DOHH2 (cell line): ENCODE data around the gene SEPSECS.

Source experiments
- H3F3A ChIP-seq: fragments of 200-600 bp; sonication (generic), shearing (Covaris generic); 2 replicates; pipeline ENCODE4 v1.6.0; 2016; ENCODE audit warnings: antibody characterized with exemption, mild to moderate bottlenecking; ENCODE audit not compliant: control insufficient read depth, insufficient read depth
- H3K27ac ChIP-seq: fragments of 200-600 bp; sonication (generic); 2 replicates; pipeline ENCODE4 v1.5.1; 2014; ENCODE audit warnings: low read depth, mild to moderate bottlenecking, low read length, moderate library complexity
- H3K27me3 ChIP-seq: fragments of 200-600 bp; sonication (generic); 2 replicates; pipeline ENCODE4 v1.6.1; 2014; ENCODE audit warnings: mild to moderate bottlenecking, low read length, mixed read lengths; ENCODE audit not compliant: control insufficient read depth
- H3K36me3 ChIP-seq: fragments of 200-600 bp; sonication (generic); 2 replicates; pipeline ENCODE4 v1.6.1; 2014; ENCODE audit warnings: mild to moderate bottlenecking, low read length, moderate library complexity, mixed read lengths; ENCODE audit not compliant: control insufficient read depth
- H3K4me1 ChIP-seq: fragments of 200-600 bp; sonication (generic); 2 replicates; pipeline ENCODE4 v1.6.1; 2014; ENCODE audit warnings: mild to moderate bottlenecking, low read length, mixed read lengths; ENCODE audit not compliant: control insufficient read depth
- H3K4me2 ChIP-seq: fragments of 200-600 bp; sonication (generic); 2 replicates; pipeline ENCODE4 v1.6.0; 2014; ENCODE audit warnings: mild to moderate bottlenecking, low read length, moderate library complexity
- H3K4me3 ChIP-seq: fragments of 200-600 bp; sonication (generic); 2 replicates; pipeline ENCODE4 v1.5.1; 2014; ENCODE audit warnings: mild to moderate bottlenecking, low read length, mixed read lengths
- H3K79me2 ChIP-seq: fragments of 200-600 bp; sonication (generic); 2 replicates; pipeline ENCODE4 v1.6.1; 2014; ENCODE audit warnings: mild to moderate bottlenecking, low read length, mixed read lengths; ENCODE audit not compliant: control insufficient read depth
- H3K9me2 ChIP-seq: fragments of 200-600 bp; sonication (generic); replicated peaks from 2 replicates; pipeline ENCODE4 v1.6.1; 2014; ENCODE audit warnings: mild to moderate bottlenecking, low read length, mixed read lengths; ENCODE audit not compliant: control insufficient read depth
- H3K9me3 ChIP-seq: fragments of 200-600 bp; sonication (generic); 2 replicates; pipeline ENCODE4 v1.6.1; 2014; ENCODE audit warnings: antibody characterized with exemption, low read length, mixed read lengths; ENCODE audit not compliant: control insufficient read depth, insufficient read depth
- H4K20me1 ChIP-seq: fragments of 200-600 bp; sonication (generic); 2 replicates; pipeline ENCODE4 v1.6.0; 2014; ENCODE audit warnings: low read depth, mild to moderate bottlenecking, antibody characterized with exemption, low read length, moderate library complexity; ENCODE audit not compliant: control insufficient read depth, insufficient read depth
- CTCF ChIP-seq: fragments of 200-600 bp; sonication (generic); IDR thresholded peaks from one replicate; pipeline ENCODE4 v1.5.1; 2014; ENCODE audit warnings: antibody characterized with exemption, mild to moderate bottlenecking, low read depth, low read length; ENCODE audit not compliant: poor library complexity, severe bottlenecking
- EZH2phosphoT487 ChIP-seq: fragments of 200-600 bp; sonication (generic); IDR thresholded peaks from 2 replicates; pipeline ENCODE4 v1.6.1; 2017; ENCODE audit warnings: borderline replicate concordance, mild to moderate bottlenecking, antibody characterized with exemption, low read length, moderate library complexity, mixed read lengths

Gene SEPSECS

GRCh38 chr4:25161593-25161950 is 1.3 kb upstream of the SEPSECS start:
- Histone ChIP-seq H3K4me3 (peak overlapping the region; percentile 88), H3K27ac (no peak overlapping the region)

GRCh38 chr4:25160714-25161592 is 704 bp upstream of the SEPSECS start:
- peaks cover 28% of the 10 kb centered on the region for H3K4me1 ChIP-seq
- H3K27ac ChIP-seq = peak overlapping the region; percentile 76
- H4K20me1 ChIP-seq = no peaks in the 10 kb centered on the region
- no peaks in the 10 kb centered on the region for H3K9me2 ChIP-seq
- TF ChIP-seq CTCF = no peak
- no peak for TF ChIP-seq EZH2phosphoT487
- peaks cover 24% of the 10 kb centered on the region for H3K36me3 ChIP-seq
- no peaks in the 10 kb centered on the region for H3K27me3 ChIP-seq
- peak overlapping the region; percentile 90 for H3K4me2 ChIP-seq
- no peaks in the 10 kb centered on the region; the same call in 1 of the 2 replicates for H3F3A ChIP-seq
- no peaks in the 10 kb centered on the region for H3K9me3 ChIP-seq
- peak overlapping the region; percentile 88 for H3K4me3 ChIP-seq
- H3K79me2 ChIP-seq = peaks cover 49% of the 10 kb centered on the region

More at GRCh38 chr4:25161593-25161950, 1.3 kb upstream of the SEPSECS start:
- Histone ChIP-seq H3K79me2 (peaks cover 49% of the 10 kb centered on the region), H4K20me1 (no peaks in the 10 kb centered on the region), H3K9me2 (no peaks in the 10 kb centered on the region), H3K4me2 (peak overlapping the region; percentile 90), H3K9me3 (no peaks in the 10 kb centered on the region), H3K27me3 (no peaks in the 10 kb centered on the region), H3K36me3 (peaks cover 23% of the 10 kb centered on the region), H3K4me1 (peaks cover 28% of the 10 kb centered on the region), H3F3A (no peaks in the 10 kb centered on the region; the same call in 1 of the 2 replicates)
- TF ChIP-seq CTCF = no peak
- no peak for TF ChIP-seq EZH2phosphoT487

GRCh38 chr4:25158817-25159216 is 1.4 kb downstream of the SEPSECS start:
- Histone ChIP-seq H3K4me2 (peak overlapping the region; percentile 83), H4K20me1 (no peaks in the 10 kb centered on the region), H3K9me3 (no peaks in the 10 kb centered on the region), H3K4me1 (peaks cover 28% of the 10 kb centered on the region), H3K27ac (no peak overlapping the region), H3K27me3 (no peaks in the 10 kb centered on the region), H3F3A (peaks cover 1% of the 10 kb centered on the region), H3K36me3 (peaks cover 32% of the 10 kb centered on the region), H3K9me2 (no peaks in the 10 kb centered on the region), H3K4me3 (peak overlapping the region; percentile 88), H3K79me2 (peaks cover 49% of the 10 kb centered on the region)
- TF ChIP-seq CTCF = no peak
- TF ChIP-seq EZH2phosphoT487 = no peak
